ENCODE data around the gene ATXN3L. TPM values are rescaled to one million over a fixed set of nuclear protein-coding genes. Genes with fewer than 3 reads are reported as not detected.

Gene ATXN3L
- total and polyA plus RNA-seq, 10 of the 15 experiments (the other 5 are each of a cell fraction or from before 2014, with no cell fraction given), result not detected

DNA sequence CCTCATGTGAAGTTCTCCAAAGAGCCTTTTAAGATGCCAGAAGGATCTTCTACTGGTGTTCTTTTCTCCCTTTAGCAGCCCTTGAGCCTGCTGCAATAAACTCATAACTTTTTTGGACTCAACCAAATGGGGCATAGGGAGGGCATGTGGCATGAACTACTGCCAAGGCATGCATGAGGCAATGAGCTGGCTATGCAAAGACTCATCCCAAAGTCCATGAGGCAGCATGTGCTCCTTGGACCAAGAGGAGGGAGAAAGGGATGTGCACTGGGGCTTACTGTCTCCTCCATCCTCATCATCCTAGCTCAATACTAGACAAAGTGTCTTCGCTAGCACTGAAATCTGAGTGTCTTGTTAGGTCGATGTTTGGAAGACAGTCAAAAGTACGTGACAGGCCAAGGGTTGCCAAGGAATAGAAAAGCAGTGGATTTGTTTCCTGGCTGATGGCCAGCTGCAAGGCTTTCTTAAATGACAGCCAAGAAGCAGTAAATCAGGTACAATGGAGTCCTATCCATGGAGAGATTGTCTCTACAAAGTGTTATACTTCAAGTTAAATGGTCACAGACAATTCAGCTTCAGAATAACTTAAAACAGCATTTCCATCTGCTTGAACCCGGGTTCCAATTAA, 44.5 kb upstream of the ATXN3L start:
- DNase-seq (ENCODE audit: low read depth, low spot score), result no peak
- no peak for ATAC-seq
- BruUV-seq (replicated peaks), result no TSS peak
- Histone ChIP-seq H3K4me3 (no peak overlapping the region), H3K9ac (ENCODE audit: control insufficient read depth, insufficient read depth, low read length) (no peak overlapping the region), H3K27me3 (replicated peaks in 1 of 2; ENCODE audit: control insufficient read depth in 2 of 2, insufficient read depth in 2 of 2, low read length in 1 of 2) (no peaks in the 10 kb centered on the region), H3K4me2 (ENCODE audit: control insufficient read depth, insufficient read depth) (no peak overlapping the region), H3K27ac (ENCODE audit: control insufficient read depth, insufficient read depth) (no peak overlapping the region), H3K9me3 (replicated peaks; ENCODE audit: control insufficient read depth, insufficient read depth, low read length) (no peaks in the 10 kb centered on the region), H3K4me1 (ENCODE audit: control insufficient read depth, insufficient read depth, low read length) (no peaks in the 10 kb centered on the region), H2AFZ (ENCODE audit: control insufficient read depth, low read depth, low read length) (no peak overlapping the region), H4K20me1 (ENCODE audit: control insufficient read depth, insufficient read depth) (no peaks in the 10 kb centered on the region), H3K36me3 (ENCODE audit: control insufficient read depth in 2 of 2, insufficient read depth in 2 of 2, low read length in 1 of 2) (no peaks in the 10 kb centered on the region), H3K79me2 (ENCODE audit: control insufficient read depth, insufficient read depth, low read length) (no peaks in the 10 kb centered on the region)
- TF ChIP-seq, protein P1, sequence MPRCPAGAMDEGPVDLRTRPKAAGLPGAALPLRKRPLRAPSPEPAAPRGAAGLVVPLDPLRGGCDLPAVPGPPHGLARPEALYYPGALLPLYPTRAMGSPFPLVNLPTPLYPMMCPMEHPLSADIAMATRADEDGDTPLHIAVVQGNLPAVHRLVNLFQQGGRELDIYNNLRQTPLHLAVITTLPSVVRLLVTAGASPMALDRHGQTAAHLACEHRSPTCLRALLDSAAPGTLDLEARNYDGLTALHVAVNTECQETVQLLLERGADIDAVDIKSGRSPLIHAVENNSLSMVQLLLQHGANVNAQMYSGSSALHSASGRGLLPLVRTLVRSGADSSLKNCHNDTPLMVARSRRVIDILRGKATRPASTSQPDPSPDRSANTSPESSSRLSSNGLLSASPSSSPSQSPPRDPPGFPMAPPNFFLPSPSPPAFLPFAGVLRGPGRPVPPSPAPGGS (IDR thresholded peaks at IDR 0.05; ENCODE audit: borderline replicate concordance, insufficient read depth, low read depth, low read length, poor library complexity, severe bottlenecking), result no peak
- TF ChIP-seq CBX3 (IDR thresholded peaks at IDR 0.05; ENCODE audit: borderline replicate concordance, low read depth), result no peak
- no peak for TF ChIP-seq ZNF207 (IDR thresholded peaks at IDR 0.05; ENCODE audit: borderline replicate concordance)
- TF ChIP-seq RBBP5 (conservative IDR thresholded peaks at IDR 0.05), result no peak
- TF ChIP-seq ZZZ3 (IDR thresholded peaks at IDR 0.05; ENCODE audit: control insufficient read depth, insufficient read length, low read depth), result no peak
- TF ChIP-seq FOXM1 (IDR thresholded peaks at IDR 0.05; ENCODE audit: low read depth, low read length), result no peak
- no peak for TF ChIP-seq NFIC (IDR thresholded peaks at IDR 0.05; ENCODE audit: low read depth, low read length)
- no peak for TF ChIP-seq FOXK2 (IDR thresholded peaks at IDR 0.05)
- ChIA-PET RAD21 (ENCODE audit: unreplicated experiment) (no interaction called here), CTCF (no interaction called here), SMC1A (ENCODE audit: uncharacterized antibody, unreplicated experiment) (interaction anchor here (0.7 to 1.5 kb wide), 2 partner anchors 11 to 104 kb away, joined by 3 read pairs; no protein-coding TSS in a partner anchor), POLR2A (no interaction called here)
- intact Hi-C loops (cut with micrococcal nuclease; ENCODE audit: unreplicated experiment), result no loop called here
- no peak for FAIRE-seq
- in situ Hi-C loops (cut with MboI), result no loop called here
- WGBS (ENCODE audit: insufficient coverage, insufficient replicate concordance, low lambda C conversion rate, missing lambda C conversion rate), result 77% methylated on average over 4 of the region's 4 CpGs
